Endodermal cell (in vitro differentiated cells): Measurements from ENCODE around the gene TMEM114. TPM values are rescaled to one million over a fixed set of nuclear protein-coding genes. Genes with fewer than 3 reads are reported as not detected.

Experiments used
- DNase-seq: peaks from one replicate; pipeline ENCODE4 v3.0.0-alpha.2; 2017
- H3K27ac ChIP-seq: 2 replicates; pipeline ENCODE4 v1.5.1; 2013; ENCODE audit warnings: mild to moderate bottlenecking, low read depth, low read length, moderate library complexity
- H3K27me3 ChIP-seq: 2 replicates; pipeline ENCODE4 v1.6.1; 2013; ENCODE audit warnings: mild to moderate bottlenecking, low read length, moderate library complexity; ENCODE audit not compliant: insufficient read depth, control insufficient read depth, poor library complexity, severe bottlenecking
- H3K36me3 ChIP-seq: 2 replicates; pipeline ENCODE4 v1.7.0; 2013; ENCODE audit warnings: mild to moderate bottlenecking, low read length, moderate library complexity; ENCODE audit not compliant: control insufficient read depth, insufficient read depth
- H3K4me1 ChIP-seq: one replicate; pipeline ENCODE4 v1.7.0; 2013; ENCODE audit warnings: low read length; ENCODE audit not compliant: control insufficient read depth, insufficient read depth
- H3K4me3 ChIP-seq: 2 replicates; pipeline ENCODE4 v1.5.1; 2013; ENCODE audit warnings: mild to moderate bottlenecking, low read length, moderate library complexity
- H3K9ac ChIP-seq: 2 replicates; pipeline ENCODE4 v1.6.1; 2013; ENCODE audit warnings: mild to moderate bottlenecking, low read length, moderate library complexity; ENCODE audit not compliant: poor library complexity, severe bottlenecking; ENCODE audit errors: extremely low read depth
- H3K9me3 ChIP-seq: 2 replicates; pipeline ENCODE4 v1.6.1; 2013; ENCODE audit warnings: mild to moderate bottlenecking, low read length, moderate library complexity; ENCODE audit not compliant: control insufficient read depth
- H3K27ac Mint-ChIP-seq: 2 replicates; pipeline ENCODE4 v1.8.0; 2020; ENCODE audit warnings: mixed read lengths
- H3K27me3 Mint-ChIP-seq: 2 replicates; pipeline ENCODE4 v1.8.0; 2021; ENCODE audit warnings: mild to moderate bottlenecking, mixed read lengths; ENCODE audit not compliant: insufficient read depth
- H3K36me3 Mint-ChIP-seq: 2 replicates; pipeline ENCODE4 v1.8.0; 2020; ENCODE audit warnings: low read depth, mixed read lengths
- H3K4me1 Mint-ChIP-seq: 2 replicates; pipeline ENCODE4 v1.8.0; 2020; ENCODE audit warnings: mixed read lengths
- H3K4me3 Mint-ChIP-seq: 2 replicates; pipeline ENCODE4 v1.8.0; 2020; ENCODE audit warnings: mild to moderate bottlenecking, moderate library complexity, mixed read lengths
- H3K9me3 Mint-ChIP-seq: 2 replicates; pipeline ENCODE4 v1.8.0; 2020; ENCODE audit warnings: mild to moderate bottlenecking, mixed read lengths
- WGBS, 2 experiments: methylation state at CpG; one replicate each; pipeline versions ENCODE4 v1.1.5 to v1.1.7; 2013; ENCODE audit warnings: missing lambda C conversion rate in 2 of 2, mixed read lengths in 1 of 2; ENCODE audit not compliant: insufficient coverage in 1 of 2, insufficient read length in 1 of 2; 5-methylcytosine and 5-hydroxymethylcytosine counted together
- total RNA-seq, 2 donors: library from RNA; stranded (reverse); fragmentation: NEBNext Ultra II Directional in 1 of 2; extraction: Animal tissue kit (Norgen Biotek cat#: 25700) in 1 of 2; gene quantifications; 2 replicates in 1 of 2; 3 replicates in 1 of 2; pipeline ENCODE4 v1.2.1, GENCODE V29; 2021
- TF ChIP-seq, protein P1 (sequence below): fragments of 200-600 bp; sonication (generic); conservative IDR thresholded peaks from 2 replicates; pipeline ENCODE4 v1.5.0; 2021; ENCODE audit warnings: antibody characterized with exemption, mild to moderate bottlenecking

TMEM114 gene
- total RNA-seq, 2 donors from 2014 or later, result 0.40 TPM; not detected in 1

DNA sequence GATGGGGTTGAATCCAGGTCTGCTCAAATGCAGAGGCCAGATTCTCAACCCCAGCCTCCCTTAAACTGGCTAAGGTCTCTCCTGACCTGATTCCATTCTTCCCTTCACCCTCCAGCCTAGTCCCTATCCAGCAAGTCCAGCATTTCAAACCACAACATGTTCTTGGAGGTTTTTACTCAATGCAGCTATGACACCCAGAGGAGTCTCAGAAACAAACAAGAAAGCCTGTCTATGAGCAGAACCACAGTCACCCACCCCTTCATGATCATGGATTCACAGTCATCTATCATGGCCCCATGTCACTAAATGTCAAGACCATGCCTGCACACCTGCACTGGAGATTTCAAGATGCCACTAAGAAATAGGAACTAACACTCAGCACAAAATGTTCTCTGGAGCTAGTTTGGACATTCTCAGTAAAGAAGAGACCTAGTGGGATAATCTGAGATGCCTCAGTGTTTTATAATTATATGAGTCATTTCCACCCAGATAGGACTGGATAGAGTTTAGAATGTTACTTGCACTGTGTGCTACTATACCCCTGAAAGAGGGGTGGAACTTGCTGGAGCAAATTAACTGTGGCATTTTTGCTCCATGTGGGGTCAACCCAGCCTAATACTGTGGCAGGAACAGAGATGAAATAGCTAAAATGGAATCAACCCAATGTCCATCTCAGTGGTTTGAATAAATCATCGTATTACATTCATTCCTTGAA is 21.7 kb upstream of the TMEM114 start:
- no peaks in the 10 kb centered on the region for H3K9me3 ChIP-seq
- no peak overlapping the region for H3K27ac Mint-ChIP-seq
- no peaks in the 10 kb centered on the region for H3K4me1 ChIP-seq
- H3K27ac ChIP-seq, result no peak overlapping the region
- TF ChIP-seq, protein P1, sequence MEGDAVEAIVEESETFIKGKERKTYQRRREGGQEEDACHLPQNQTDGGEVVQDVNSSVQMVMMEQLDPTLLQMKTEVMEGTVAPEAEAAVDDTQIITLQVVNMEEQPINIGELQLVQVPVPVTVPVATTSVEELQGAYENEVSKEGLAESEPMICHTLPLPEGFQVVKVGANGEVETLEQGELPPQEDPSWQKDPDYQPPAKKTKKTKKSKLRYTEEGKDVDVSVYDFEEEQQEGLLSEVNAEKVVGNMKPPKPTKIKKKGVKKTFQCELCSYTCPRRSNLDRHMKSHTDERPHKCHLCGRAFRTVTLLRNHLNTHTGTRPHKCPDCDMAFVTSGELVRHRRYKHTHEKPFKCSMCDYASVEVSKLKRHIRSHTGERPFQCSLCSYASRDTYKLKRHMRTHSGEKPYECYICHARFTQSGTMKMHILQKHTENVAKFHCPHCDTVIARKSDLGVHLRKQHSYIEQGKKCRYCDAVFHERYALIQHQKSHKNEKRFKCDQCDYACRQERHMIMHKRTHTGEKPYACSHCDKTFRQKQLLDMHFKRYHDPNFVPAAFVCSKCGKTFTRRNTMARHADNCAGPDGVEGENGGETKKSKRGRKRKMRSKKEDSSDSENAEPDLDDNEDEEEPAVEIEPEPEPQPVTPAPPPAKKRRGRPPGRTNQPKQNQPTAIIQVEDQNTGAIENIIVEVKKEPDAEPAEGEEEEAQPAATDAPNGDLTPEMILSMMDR, result no peak
- H3K36me3 ChIP-seq, result no peaks in the 10 kb centered on the region
- H3K36me3 Mint-ChIP-seq, result no peaks in the 10 kb centered on the region
- peaks cover 9% of the 10 kb centered on the region for H3K27me3 ChIP-seq
- no peak for DNase-seq
- H3K4me3 ChIP-seq, result no peak overlapping the region
- no CpG with 5 or more reads among the region's 1 CpG for WGBS, 2 experiments
- no peak overlapping the region for H3K4me3 Mint-ChIP-seq
- H3K9me3 Mint-ChIP-seq, result no peaks in the 10 kb centered on the region
- peaks cover 26% of the 10 kb centered on the region for H3K27me3 Mint-ChIP-seq
- H3K4me1 Mint-ChIP-seq, result no peaks in the 10 kb centered on the region
- H3K9ac ChIP-seq, result no peak overlapping the region

DNA sequence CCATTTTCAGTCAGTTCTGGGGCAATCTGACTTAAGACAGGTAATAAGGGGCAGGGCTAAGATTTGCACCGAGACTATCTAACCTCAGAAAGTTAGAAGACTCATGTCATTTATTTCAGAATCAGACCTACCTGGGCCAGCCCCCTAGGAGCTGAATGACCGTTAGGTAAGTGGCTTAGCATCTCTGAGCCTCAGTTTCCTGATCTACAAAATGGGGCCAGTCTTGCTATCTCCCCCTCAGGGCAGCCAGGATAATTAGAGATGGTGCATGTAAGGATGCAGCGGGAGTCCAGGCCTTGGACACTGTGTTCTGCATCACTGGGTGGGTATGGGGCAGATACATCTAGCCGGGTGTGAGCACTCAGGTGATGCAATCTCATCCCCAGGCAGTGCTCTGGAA is 20.8 kb upstream of the TMEM114 start:
- H3K9me3 Mint-ChIP-seq, result no peaks in the 10 kb centered on the region
- Histone ChIP-seq H3K4me3 (no peak overlapping the region), H3K36me3 (no peaks in the 10 kb centered on the region), H3K27me3 (peaks cover 9% of the 10 kb centered on the region), H3K27ac (no peak overlapping the region), H3K9ac (no peak overlapping the region), H3K9me3 (no peaks in the 10 kb centered on the region), H3K4me1 (no peaks in the 10 kb centered on the region)
- no peak overlapping the region for H3K4me3 Mint-ChIP-seq
- 90 to 94% methylated on average over 4 of the region's 4 CpGs for WGBS, 2 experiments
- no peaks in the 10 kb centered on the region for H3K36me3 Mint-ChIP-seq
- no peak for DNase-seq
- peaks cover 33% of the 10 kb centered on the region for H3K27me3 Mint-ChIP-seq
- no peak overlapping the region for H3K27ac Mint-ChIP-seq
- no peaks in the 10 kb centered on the region for H3K4me1 Mint-ChIP-seq
- TF ChIP-seq, protein P1, result no peak

DNA sequence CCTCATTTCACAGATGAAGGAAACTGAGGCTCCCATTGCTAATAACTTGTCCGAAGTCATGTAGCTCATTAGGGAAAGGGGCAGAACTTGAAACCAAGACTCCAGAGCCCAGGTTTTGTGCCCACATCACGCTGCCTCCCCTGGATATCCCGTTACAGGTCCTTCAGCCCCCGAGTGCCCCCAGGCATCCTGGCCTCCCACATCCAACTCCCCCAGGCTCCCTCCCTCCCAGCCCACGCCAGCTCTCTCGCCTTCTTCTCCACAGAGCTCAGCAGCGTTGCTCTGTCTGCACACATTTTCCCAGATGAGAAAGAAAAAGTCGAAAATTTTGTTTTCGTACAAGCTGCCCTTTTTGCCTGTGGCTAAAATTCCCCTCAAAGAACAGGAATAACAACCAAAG is 16.9 kb upstream of the TMEM114 start:
- Histone ChIP-seq H3K9me3 (no peaks in the 10 kb centered on the region), H3K36me3 (no peaks in the 10 kb centered on the region), H3K27ac (no peak overlapping the region), H3K4me3 (no peak overlapping the region), H3K4me1 (no peaks in the 10 kb centered on the region), H3K27me3 (peaks cover 9% of the 10 kb centered on the region), H3K9ac (no peak overlapping the region)
- no peak for DNase-seq
- peaks cover 30% of the 10 kb centered on the region for H3K27me3 Mint-ChIP-seq
- no peak overlapping the region for H3K27ac Mint-ChIP-seq
- H3K4me1 Mint-ChIP-seq, result no peaks in the 10 kb centered on the region
- TF ChIP-seq, protein P1, result no peak
- no peaks in the 10 kb centered on the region for H3K36me3 Mint-ChIP-seq
- no peak overlapping the region for H3K4me3 Mint-ChIP-seq
- no peaks in the 10 kb centered on the region for H3K9me3 Mint-ChIP-seq
- WGBS, 2 experiments, result 87 to 89% methylated on average over 4 to 9 of the region's 9 CpGs
